Prostate gland (tissue), 2 donors: ENCODE data around the gene MESP2.

Experiments
- CTCF ChIP-seq, 4 experiments: fragments of 200-600 bp in 2 of 4; fragments of 450-650 bp in 2 of 4; sonication (generic) in 2 of 4; IDR thresholded peaks; 1 replicate in 3 of 4; 2 replicates in 1 of 4; pipeline ENCODE4 v1.5.1; 2016 to 2019; ENCODE audit warnings: antibody characterized with exemption in 4 of 4, mild to moderate bottlenecking in 2 of 4, moderate library complexity in 2 of 4
- POLR2A ChIP-seq: fragments of 450-650 bp; IDR thresholded peaks from one replicate; pipeline ENCODE4 v1.6.1; 2016; ENCODE audit warnings: antibody characterized with exemption, mild to moderate bottlenecking

GRCh38 chr15:89781055-89781454, 4.9 kb downstream of the MESP2 start:
- TF ChIP-seq POLR2A: no peak
- no peak for TF ChIP-seq CTCF (IDR thresholded peaks at IDR 0.05)
